ENCODE data around the gene FAM131B. TPM values are rescaled to one million over a fixed set of nuclear protein-coding genes. Genes with fewer than 3 reads are reported as not detected.

FAM131B gene
- total and polyA plus RNA-seq, 9 of the 15 experiments (the other 6 are each of a cell fraction or from before 2014, with no cell fraction given) = 0.03 to 0.04 TPM; not detected in 7

DNA sequence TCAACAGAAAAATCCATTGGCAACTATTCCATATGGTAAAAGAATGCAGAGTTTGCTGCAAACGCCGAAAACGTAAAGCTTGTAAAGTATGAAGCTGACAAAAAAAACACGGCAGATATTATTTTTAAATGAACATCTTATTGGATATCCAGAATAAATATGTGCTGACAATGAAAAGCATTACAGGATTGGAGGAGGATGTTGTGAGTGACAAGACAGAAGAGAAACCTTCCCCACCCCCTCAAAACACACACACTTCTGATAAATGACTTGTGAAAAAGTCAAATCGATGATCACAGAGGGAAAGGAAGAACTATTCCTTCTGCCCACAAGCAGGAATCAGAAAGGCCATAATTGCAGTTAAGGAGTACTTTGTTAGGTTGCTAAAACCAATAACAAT is 14.6 kb downstream of the FAM131B start:
- in situ Hi-C loops (cut with MboI) (no loop called here), intact Hi-C loops (cut with micrococcal nuclease) (loop anchor here (2.0 to 5.0 kb wide), 2 partner anchors 34 to 69 kb away; partner anchors contain the start of gene ZYX)
- Histone ChIP-seq H3K9ac (ENCODE audit: insufficient read depth in 1 of 2, low read depth in 2 of 2, low read length in 2 of 2) (no peak overlapping the region), H3K4me3 (no peak overlapping the region), H3K4me1 (replicated peaks in 1 of 2; ENCODE audit: control insufficient read depth in 2 of 2, insufficient read depth in 2 of 2, low read length in 2 of 2) (peaks cover 0 to 10% of the 10 kb centered on the region in 2 experiments; a peak in 3 of 5 replicates), H2AFZ (ENCODE audit: low read depth, low read length) (no peak overlapping the region), H3K27me3 (ENCODE audit: control insufficient read depth in 2 of 2, insufficient read depth in 2 of 2, low read length in 2 of 2) (peaks cover 48 to 64% of the 10 kb centered on the region in 2 experiments), H3K4me2 (ENCODE audit: insufficient read depth, low read length) (no peak overlapping the region), H3K27ac (ENCODE audit: extremely low read depth, low read depth, low read length) (no peak overlapping the region), H3K9me1 (ENCODE audit: control insufficient read depth, insufficient read depth, low read length) (no peaks in the 10 kb centered on the region), H3K9me3 (replicated peaks; ENCODE audit: control insufficient read depth, insufficient read depth, low read depth, low read length) (no peaks in the 10 kb centered on the region), H4K20me1 (replicated peaks; ENCODE audit: control insufficient read depth, insufficient read depth, low read length) (no peaks in the 10 kb centered on the region), H3K36me3 (ENCODE audit: control insufficient read depth, insufficient read depth, low read length) (no peaks in the 10 kb centered on the region), H3K79me2 (ENCODE audit: control insufficient read depth, insufficient read depth, low read length) (no peaks in the 10 kb centered on the region)
- ATAC-seq (no peak), DNase-seq (ENCODE audit: extremely low read depth in 1 of 4, low spot score in 3 of 4) (no peak), FAIRE-seq (no peak)
- CTCF ChIA-PET (ENCODE audit: low intra/inter-chr PET ratio) = no interaction called here
- BruUV-seq (replicated peaks) = no TSS peak
- POLR2A ChIA-PET = interaction anchor here (0.6 kb wide), 1 partner anchor 22 kb away, joined by 5 read pairs; no protein-coding TSS in a partner anchor
- WGBS (ENCODE audit: insufficient coverage, low coverage, missing lambda C conversion rate) = 5% methylated on average over 5 of the region's 5 CpGs
- TF ChIP-seq ZNF79 (CRISPR knock-in tag; IDR thresholded peaks at IDR 0.05; ENCODE audit: low read depth) (no peak), E2F3 (CRISPR knock-in tag; IDR thresholded peaks at IDR 0.05) (no peak), PKNOX1 (IDR thresholded peaks at IDR 0.05) (peak; percentile 82), ZEB2 (IDR thresholded peaks at IDR 0.05) (no peak), ZNF282 (CRISPR knock-in tag; IDR thresholded peaks at IDR 0.05) (no peak), BRD9 (IDR thresholded peaks at IDR 0.05; ENCODE audit: low read depth, partially characterized antibody) (no peak), EGR1 (conservative IDR thresholded peaks at IDR 0.05) (peak; percentile 28; the same call in 1 of the 2 replicates), ZNF316 (IDR thresholded peaks at IDR 0.05) (peak; percentile 28; the same call in 1 of the 2 replicates)
- TF ChIP-seq, protein P1, sequence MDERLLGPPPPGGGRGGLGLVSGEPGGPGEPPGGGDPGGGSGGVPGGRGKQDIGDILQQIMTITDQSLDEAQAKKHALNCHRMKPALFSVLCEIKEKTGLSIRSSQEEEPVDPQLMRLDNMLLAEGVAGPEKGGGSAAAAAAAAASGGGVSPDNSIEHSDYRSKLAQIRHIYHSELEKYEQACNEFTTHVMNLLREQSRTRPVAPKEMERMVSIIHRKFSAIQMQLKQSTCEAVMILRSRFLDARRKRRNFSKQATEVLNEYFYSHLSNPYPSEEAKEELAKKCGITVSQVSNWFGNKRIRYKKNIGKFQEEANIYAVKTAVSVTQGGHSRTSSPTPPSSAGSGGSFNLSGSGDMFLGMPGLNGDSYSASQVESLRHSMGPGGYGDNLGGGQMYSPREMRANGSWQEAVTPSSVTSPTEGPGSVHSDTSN (CRISPR knock-in tag; IDR thresholded peaks at IDR 0.05; ENCODE audit: low read depth) = no peak
- TF ChIP-seq, protein P1 (tag; conservative IDR thresholded peaks at IDR 0.05; ENCODE audit: low read depth) = peak; percentile 65
- TF ChIP-seq, protein P2, sequence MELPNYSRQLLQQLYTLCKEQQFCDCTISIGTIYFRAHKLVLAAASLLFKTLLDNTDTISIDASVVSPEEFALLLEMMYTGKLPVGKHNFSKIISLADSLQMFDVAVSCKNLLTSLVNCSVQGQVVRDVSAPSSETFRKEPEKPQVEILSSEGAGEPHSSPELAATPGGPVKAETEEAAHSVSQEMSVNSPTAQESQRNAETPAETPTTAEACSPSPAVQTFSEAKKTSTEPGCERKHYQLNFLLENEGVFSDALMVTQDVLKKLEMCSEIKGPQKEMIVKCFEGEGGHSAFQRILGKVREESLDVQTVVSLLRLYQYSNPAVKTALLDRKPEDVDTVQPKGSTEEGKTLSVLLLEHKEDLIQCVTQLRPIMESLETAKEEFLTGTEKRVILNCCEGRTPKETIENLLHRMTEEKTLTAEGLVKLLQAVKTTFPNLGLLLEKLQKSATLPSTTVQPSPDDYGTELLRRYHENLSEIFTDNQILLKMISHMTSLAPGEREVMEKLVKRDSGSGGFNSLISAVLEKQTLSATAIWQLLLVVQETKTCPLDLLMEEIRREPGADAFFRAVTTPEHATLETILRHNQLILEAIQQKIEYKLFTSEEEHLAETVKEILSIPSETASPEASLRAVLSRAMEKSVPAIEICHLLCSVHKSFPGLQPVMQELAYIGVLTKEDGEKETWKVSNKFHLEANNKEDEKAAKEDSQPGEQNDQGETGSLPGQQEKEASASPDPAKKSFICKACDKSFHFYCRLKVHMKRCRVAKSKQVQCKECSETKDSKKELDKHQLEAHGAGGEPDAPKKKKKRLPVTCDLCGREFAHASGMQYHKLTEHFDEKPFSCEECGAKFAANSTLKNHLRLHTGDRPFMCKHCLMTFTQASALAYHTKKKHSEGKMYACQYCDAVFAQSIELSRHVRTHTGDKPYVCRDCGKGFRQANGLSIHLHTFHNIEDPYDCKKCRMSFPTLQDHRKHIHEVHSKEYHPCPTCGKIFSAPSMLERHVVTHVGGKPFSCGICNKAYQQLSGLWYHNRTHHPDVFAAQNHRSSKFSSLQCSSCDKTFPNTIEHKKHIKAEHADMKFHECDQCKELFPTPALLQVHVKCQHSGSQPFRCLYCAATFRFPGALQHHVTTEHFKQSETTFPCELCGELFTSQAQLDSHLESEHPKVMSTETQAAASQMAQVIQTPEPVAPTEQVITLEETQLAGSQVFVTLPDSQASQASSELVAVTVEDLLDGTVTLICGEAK (IDR thresholded peaks at IDR 0.05) = no peak
- TF ChIP-seq, protein P2 (CRISPR knock-in tag; IDR thresholded peaks at IDR 0.05) = no peak
